Measurements from ENCODE around the gene EIPR1. TPM values are rescaled to one million over a fixed set of nuclear protein-coding genes. Genes with fewer than 3 reads are reported as not detected.

EIPR1 gene
- total RNA-seq, 1 donor from 2014 or later, result 23.2 TPM

- DNase-seq (ENCODE audit: low spot score), result no peak
Measured at GRCh38 chr2:3149441-3150217, 228.0 kb downstream of the EIPR1 start.

DNA sequence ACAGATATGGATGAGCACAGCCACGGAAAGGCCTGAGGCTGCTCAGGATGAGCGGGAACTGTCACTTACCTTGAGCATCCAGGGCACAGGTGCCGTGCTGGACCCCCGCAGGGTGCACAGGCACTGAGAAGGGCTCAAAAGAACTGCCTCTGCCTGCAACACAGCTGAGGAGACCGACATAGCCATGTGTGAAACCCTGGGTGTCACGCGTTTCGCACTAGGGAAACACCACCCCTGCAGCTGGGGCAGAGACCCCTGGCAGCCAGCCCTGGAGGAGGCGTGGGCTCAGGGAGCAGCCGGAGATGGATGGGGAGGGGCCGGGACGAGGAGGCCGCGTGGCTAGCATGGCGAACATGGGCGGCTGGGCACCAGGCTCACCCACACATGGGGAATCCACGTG lies 228.9 kb downstream of the EIPR1 start:
- DNase-seq (ENCODE audit: low spot score), result no peak

DNA sequence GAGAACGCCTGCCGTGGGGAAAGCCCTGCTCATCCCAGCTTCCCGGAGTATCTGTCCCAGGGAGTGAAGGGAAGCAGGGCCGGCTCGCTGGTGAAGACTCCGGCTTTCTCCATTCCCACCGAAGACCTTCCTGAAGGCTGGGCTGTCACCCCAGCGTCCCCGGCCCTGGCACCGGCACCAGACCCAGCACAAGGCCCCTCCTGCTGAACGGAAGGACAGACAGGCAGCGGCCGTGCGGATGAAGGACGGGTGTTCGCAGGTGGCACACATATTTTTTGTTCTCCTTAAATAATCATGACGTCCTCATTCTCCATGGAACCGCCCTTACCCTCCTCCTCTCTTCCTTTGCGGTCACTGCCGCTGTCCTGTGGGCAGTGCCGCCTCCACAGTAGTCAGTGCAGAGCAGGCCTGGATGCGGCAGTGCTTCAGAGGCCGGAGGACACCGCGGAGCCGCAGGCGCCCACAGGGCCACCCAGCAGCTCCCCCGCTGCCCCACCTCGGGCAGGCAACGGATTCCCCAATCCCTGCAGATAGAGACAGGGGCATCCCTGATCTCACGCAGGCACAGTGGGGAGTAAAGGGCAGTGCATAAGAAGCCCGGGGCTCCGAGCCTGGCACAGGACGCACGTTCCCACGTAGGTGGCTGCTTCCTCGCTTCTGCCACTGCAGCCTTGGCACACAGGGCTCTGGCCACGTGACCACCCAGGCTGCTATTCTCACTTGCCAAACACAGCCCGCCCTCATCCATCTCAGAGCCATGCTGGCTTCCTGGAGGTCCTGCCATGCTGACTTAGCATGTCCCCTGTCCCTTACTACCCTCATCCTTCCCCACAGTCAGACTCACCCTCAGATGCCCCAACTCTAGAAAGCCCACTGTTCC lies 229.7 kb downstream of the EIPR1 start:
- DNase-seq (ENCODE audit: low spot score), result no peak

DNA sequence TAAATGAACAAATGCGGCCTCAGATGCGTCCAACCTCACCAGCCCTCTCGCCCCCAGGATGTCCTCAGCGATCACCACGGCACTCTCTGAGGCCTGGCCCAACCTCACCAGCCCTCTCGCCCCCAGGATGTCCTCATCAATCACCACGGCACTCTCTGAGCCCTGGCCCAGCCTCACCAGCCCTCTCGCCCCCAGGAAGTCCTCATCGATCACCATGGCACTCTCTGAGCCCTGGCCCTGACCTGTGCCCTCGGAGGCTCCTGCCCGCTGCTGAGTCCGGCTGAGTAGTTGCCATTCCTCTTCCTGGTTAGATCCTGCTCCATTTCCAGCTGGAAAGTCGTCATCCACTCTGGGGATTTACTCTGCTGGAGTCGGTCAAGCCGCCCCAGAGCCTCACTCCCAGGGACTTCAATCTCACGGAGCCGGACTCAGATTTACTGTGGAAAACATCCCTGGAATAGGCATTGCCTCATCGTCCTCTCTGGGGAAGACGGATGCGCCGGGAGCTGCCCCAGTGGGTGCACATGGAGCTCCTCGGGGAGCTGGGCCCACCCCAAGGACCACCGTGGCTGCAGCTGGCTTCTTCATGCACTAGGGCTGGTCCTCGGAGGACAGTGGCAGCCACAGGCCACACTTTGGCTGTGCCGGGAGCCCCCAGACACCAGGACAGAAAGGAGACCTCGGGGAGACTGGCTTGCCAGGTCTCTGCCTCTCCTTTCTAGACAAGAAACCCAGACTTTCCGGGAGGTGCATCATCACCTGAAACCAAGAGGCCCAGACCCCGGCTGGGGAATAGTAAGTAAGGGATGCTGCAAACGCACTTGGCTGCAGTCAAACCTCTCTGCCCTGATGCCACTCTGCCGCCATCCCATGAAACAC lies 230.6 kb downstream of the EIPR1 start:
- DNase-seq (ENCODE audit: low spot score), result no peak

GRCh38 chr2:3146175-3146574 lies 231.4 kb downstream of the EIPR1 start:
- no peak for DNase-seq (ENCODE audit: low spot score)

DNA sequence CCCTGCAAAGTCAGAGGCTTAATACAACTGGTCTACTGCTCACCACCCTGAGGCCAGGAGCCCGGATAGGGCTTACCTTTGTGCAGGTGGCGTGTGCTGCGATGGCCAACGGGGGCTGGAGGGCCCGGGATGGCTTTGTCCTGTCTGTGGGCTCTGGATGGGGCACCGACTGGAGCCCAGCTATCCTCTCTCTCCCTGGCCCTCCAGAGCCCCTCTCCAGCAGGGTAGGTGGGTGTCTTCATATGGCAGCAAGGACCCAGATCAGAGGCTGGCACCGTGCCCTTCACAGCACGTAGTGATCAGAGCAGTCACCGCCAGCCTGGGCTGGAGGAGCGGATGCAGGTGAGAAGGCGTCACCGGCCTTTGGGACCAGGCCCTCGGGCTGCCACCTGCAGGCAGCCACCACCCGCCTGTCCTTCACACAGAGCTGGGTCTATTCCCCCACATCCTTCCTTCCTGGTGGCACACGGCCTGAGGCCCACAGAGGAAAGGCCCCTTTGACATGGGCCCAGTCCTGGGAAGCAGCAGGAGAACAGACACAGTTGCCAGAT lies 232.1 kb downstream of the EIPR1 start:
- DNase-seq (ENCODE audit: low spot score), result no peak

DNA sequence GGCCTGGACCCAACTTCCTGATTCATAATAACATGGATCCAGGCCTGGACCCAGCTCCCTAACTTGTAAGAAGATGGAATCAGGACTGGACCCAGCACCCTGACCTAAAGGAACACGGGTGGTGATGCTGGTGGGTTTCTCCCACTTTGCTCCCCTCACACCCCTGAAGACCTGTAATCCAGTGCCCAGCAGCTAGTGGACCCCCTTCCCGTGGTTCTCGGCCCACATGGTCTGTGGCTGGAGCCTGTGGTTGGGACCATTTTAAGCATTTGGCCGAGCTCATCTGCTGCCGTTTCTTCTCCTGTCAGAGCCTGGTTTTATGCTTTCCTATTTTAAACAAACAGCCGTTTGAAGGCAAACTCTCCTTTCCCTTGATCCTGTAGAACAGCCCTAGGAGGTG lies 232.8 kb downstream of the EIPR1 start:
- DNase-seq (ENCODE audit: low spot score), result no peak

DNA sequence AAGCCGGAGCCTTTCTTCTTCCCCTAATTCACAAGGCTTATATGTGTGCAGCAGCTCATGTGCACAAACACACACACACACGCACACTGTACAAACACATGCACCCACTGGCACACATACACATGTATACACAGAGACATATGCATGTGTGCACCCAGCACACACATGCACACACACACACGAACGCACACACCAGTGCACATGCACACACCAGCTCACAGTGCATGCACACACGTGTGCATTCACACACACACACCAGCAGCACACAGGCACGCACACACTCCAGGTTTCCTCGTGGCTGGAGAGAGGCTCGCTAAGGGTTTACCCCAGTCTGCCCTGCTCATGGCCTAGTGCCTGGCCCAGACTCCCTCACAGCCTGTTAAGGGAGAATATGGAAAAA lies 234.0 kb downstream of the EIPR1 start:
- no peak for DNase-seq (ENCODE audit: low spot score)

GRCh38 chr2:3142961-3143571 lies 234.6 kb downstream of the EIPR1 start:
- DNase-seq (ENCODE audit: low spot score), result no peak

DNA sequence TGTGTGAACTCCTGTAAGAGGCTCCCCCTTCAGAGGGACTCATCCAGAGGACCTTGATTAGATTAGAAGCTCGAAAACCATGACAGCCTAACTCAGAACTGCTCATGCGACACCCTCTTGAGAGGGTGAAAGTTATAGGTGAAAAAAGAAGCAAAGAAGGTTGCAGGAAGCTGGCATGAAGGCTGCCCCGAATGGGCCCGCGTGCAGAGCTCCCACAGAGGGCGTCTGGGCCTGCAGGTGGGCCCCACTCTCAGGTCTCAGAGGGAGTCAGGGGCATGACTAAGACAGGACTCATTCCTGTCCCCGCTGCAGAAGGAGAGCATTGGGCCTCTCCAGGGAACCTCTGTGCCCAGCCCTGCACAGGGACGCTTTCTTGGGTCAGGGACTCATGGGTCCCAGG lies 235.4 kb downstream of the EIPR1 start:
- no peak for DNase-seq (ENCODE audit: low spot score)

- no peak for DNase-seq (ENCODE audit: low spot score)
Measured at GRCh38 chr2:3141696-3142095, 235.9 kb downstream of the EIPR1 start.

DNA sequence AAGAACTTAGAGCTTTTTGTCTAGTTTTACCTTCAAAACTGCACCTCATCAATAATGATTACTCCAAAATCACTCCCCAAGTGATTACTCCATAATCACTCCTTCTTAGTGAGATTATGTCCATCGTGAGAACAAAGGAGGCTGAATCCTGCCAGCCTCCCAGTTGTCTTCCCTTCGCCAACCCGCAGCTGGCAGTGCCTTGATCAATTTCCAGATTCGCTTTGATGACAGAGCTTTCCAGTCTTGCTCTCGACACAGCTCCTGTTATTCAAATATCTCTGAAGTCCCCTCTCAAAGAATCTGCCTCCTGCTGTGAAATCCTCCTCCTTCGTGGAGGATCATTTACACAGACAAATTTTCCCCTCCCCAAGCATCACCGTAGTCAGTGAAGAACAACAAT lies 237.7 kb downstream of the EIPR1 start:
- DNase-seq (ENCODE audit: low spot score), result no peak

Other genes with a start within 250 kb of the EIPR1 start
- 111 TPM for gene TRAPPC12, start 1.9 kb upstream of the EIPR1 start, total RNA-seq
- gene ADI1, start 141.7 kb upstream of the EIPR1 start, total RNA-seq, result 223 TPM
- gene RNASEH1, start 180.5 kb upstream of the EIPR1 start, total RNA-seq, result 14.9 TPM
- 690 TPM for gene RPS7, start 197.4 kb upstream of the EIPR1 start, total RNA-seq
- 79.0 TPM for gene COLEC11, start 217.3 kb upstream of the EIPR1 start, total RNA-seq